Measurements from ENCODE around the gene FNBP1L. TPM values are rescaled to one million over a fixed set of nuclear protein-coding genes. Genes with fewer than 3 reads are reported as not detected.

FNBP1L gene
- total and polyA plus RNA-seq, 2 of the 8 experiments (the other 6 are each of a cell fraction or from before 2014, with no cell fraction given) = 48.9 to 95.9 TPM

DNA sequence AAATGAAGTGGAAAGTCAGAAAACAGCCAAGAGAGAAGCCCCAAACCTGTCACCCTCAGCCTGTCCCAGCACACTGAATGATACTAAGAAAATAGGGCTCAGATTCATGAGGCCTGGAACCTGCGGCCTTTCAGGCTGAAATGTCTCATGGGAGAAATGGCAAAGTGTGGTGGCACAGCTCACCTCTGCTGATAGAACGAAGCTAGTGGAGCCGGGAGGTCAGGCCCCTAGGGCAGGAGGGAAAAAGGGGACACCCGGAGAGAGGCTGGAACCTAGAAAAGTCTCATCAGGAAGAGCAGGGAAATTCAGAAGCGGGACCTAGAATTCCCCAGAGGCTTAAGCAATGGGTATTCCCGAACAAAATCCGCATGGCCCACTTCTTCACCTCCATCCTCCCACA, 126.6 kb downstream of the FNBP1L start (continued):
- TF ChIP-seq, protein P1, sequence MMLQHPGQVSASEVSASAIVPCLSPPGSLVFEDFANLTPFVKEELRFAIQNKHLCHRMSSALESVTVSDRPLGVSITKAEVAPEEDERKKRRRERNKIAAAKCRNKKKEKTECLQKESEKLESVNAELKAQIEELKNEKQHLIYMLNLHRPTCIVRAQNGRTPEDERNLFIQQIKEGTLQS (IDR thresholded peaks at IDR 0.05; ENCODE audit: insufficient read depth, low read depth, low read length) = no peak
- no peak for TF ChIP-seq JUND (IDR thresholded peaks at IDR 0.05; ENCODE audit: low read length)

Data from H1 (cell line).